Trophoblast cell (in vitro differentiated cells and primary cell): ENCODE measurements around the gene OGDH.

Experiments used
- DNase-seq, 2 donors: peaks; one replicate each; pipeline ENCODE4 v3.0.0-alpha.2; 2016
- H2AFZ ChIP-seq: 2 replicates; pipeline ENCODE4 v1.6.1; 2013; ENCODE audit warnings: low read length, moderate library complexity, mild to moderate bottlenecking; ENCODE audit not compliant: insufficient read depth, poor library complexity
- H2AK5ac ChIP-seq: 2 replicates; pipeline ENCODE4 v1.6.1; 2013; ENCODE audit warnings: mild to moderate bottlenecking, low read length
- H2BK120ac ChIP-seq: 2 replicates; pipeline ENCODE4 v1.6.1; 2013; ENCODE audit warnings: low read length, mild to moderate bottlenecking, moderate library complexity; ENCODE audit not compliant: insufficient read depth, poor library complexity
- H2BK12ac ChIP-seq: 2 replicates; pipeline ENCODE4 v1.6.1; 2013; ENCODE audit warnings: mild to moderate bottlenecking, low read length, moderate library complexity
- H2BK5ac ChIP-seq: 2 replicates; pipeline ENCODE4 v1.6.1; 2013; ENCODE audit warnings: low read length, low read depth, moderate library complexity, mild to moderate bottlenecking; ENCODE audit not compliant: poor library complexity
- H3K14ac ChIP-seq: 2 replicates; pipeline ENCODE4 v1.6.1; 2013; ENCODE audit warnings: mild to moderate bottlenecking, low read length
- H3K18ac ChIP-seq: 2 replicates; pipeline ENCODE4 v1.6.1; 2013; ENCODE audit warnings: mild to moderate bottlenecking, low read length
- H3K23ac ChIP-seq: 2 replicates; pipeline ENCODE4 v1.6.1; 2013; ENCODE audit warnings: low read length
- H3K27ac ChIP-seq: 2 replicates; pipeline ENCODE4 v1.5.1; 2013; ENCODE audit warnings: low read depth, mild to moderate bottlenecking, inconsistent platforms, low read length, moderate library complexity
- H3K27me3 ChIP-seq: 2 replicates; pipeline ENCODE4 v1.6.1; 2013; ENCODE audit warnings: inconsistent platforms, mild to moderate bottlenecking, low read length, moderate library complexity; ENCODE audit not compliant: insufficient read depth
- H3K36me3 ChIP-seq, 2 experiments: 1 replicate in 1 of 2; 2 replicates in 1 of 2; pipeline ENCODE4 v1.6.1; 2013; ENCODE audit warnings: low read length in 2 of 2, mild to moderate bottlenecking in 2 of 2, moderate library complexity in 1 of 2; ENCODE audit not compliant: insufficient read depth in 2 of 2, control insufficient read depth in 1 of 2
- H3K4ac ChIP-seq: 2 replicates; pipeline ENCODE4 v1.6.1; 2013; ENCODE audit warnings: low read depth, mild to moderate bottlenecking, low read length, moderate library complexity
- H3K4me1 ChIP-seq, 2 experiments: 1 replicate in 1 of 2; 2 replicates in 1 of 2; pipeline ENCODE4 v1.6.1; 2013; ENCODE audit warnings: low read length in 2 of 2, mild to moderate bottlenecking in 2 of 2, moderate library complexity in 1 of 2; ENCODE audit not compliant: insufficient read depth in 2 of 2, control insufficient read depth in 1 of 2
- H3K4me2 ChIP-seq: 2 replicates; pipeline ENCODE4 v1.6.1; 2013; ENCODE audit warnings: inconsistent platforms, mild to moderate bottlenecking, low read length, moderate library complexity
- H3K4me3 ChIP-seq: 2 replicates; pipeline ENCODE4 v1.5.1; 2013; ENCODE audit warnings: mild to moderate bottlenecking, low read depth, low read length, inconsistent platforms
- H3K79me1 ChIP-seq: one replicate; pipeline ENCODE4 v1.6.1; 2013; ENCODE audit warnings: low read length
- H3K79me2 ChIP-seq: 2 replicates; pipeline ENCODE4 v1.6.1; 2013; ENCODE audit warnings: low read length, mild to moderate bottlenecking; ENCODE audit not compliant: control insufficient read depth, insufficient read depth, poor library complexity
- H3K9ac ChIP-seq: 2 replicates; pipeline ENCODE4 v1.6.1; 2013; ENCODE audit warnings: mild to moderate bottlenecking, low read length
- H3K9me3 ChIP-seq: 2 replicates; pipeline ENCODE4 v1.6.1; 2013; ENCODE audit warnings: low read depth, mild to moderate bottlenecking, control low read depth, inconsistent platforms, low read length; ENCODE audit not compliant: insufficient read depth
- H4K12ac ChIP-seq: 2 replicates; pipeline ENCODE4 v1.6.1; 2013; ENCODE audit warnings: low read depth, mild to moderate bottlenecking, low read length, moderate library complexity
- H4K8ac ChIP-seq: 2 replicates; pipeline ENCODE4 v1.6.1; 2013; ENCODE audit warnings: low read depth, mild to moderate bottlenecking, low read length, moderate library complexity
- H4K91ac ChIP-seq: one replicate; pipeline ENCODE4 v1.6.1; 2013; ENCODE audit warnings: low read depth, mild to moderate bottlenecking, low read length, moderate library complexity
- WGBS: extraction: QIAGEN DNeasy Blood & Tissue Kit; methylation state at CpG from one replicate; pipeline ENCODE4 v1.1.7; 2013; ENCODE audit warnings: missing lambda C conversion rate; ENCODE audit not compliant: insufficient read length, insufficient coverage; ENCODE audit errors: extremely low coverage; 5-methylcytosine and 5-hydroxymethylcytosine counted together

OGDH gene

DNA sequence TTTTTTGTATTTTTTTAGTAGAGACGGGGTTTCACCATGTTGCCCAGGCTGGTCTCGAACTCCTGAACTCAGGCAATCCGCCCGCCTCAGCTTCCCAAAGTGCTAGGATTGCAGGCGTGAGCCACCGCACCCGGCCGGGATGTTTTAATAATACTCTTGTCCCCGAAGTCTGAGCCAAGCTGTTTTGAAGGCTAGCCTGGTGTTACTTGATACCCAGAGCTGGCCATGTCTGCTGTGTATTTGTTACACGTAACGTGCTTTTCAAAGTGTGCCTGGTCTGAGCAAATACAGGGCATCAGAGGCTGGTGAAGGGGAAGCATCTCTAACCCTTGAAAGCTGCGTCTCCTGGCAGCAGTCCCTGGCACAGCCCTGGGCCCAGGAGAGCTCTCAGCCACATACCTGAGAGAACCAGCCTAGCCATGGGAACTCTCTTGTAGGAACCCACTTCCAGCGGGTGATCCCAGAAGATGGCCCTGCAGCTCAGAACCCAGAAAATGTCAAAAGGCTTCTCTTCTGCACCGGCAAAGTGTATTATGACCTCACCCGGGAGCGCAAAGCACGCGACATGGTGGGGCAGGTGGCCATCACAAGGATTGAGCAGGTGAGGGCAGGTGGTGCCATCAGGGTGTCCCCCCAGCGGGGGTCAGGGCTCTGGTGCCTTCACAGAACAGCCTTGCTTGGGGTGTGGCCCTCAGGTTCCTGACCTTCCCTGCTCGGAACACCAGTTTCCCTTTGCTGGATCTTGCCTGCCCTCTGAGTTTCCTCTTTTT is 100.5 kb downstream of the OGDH start:
- DNase-seq, result no peak
- Histone ChIP-seq H3K4me1 (peaks cover 5 to 6% of the 10 kb centered on the region in 2 experiments), H4K8ac (no peak overlapping the region), H3K27ac (no peak overlapping the region), H3K4ac (no peak overlapping the region), H3K23ac (no peak overlapping the region), H3K36me3 (peaks cover 39 to 47% of the 10 kb centered on the region in 2 experiments), H2AFZ (no peak overlapping the region), H3K14ac (no peak overlapping the region), H3K18ac (no peak overlapping the region), H4K12ac (no peak overlapping the region), H3K79me1 (no peaks in the 10 kb centered on the region), H3K4me2 (no peak overlapping the region), H2BK5ac (no peak overlapping the region), H2BK12ac (no peak overlapping the region), H3K27me3 (no peaks in the 10 kb centered on the region), H2AK5ac (no peak overlapping the region), H3K4me3 (no peak overlapping the region), H3K9me3 (peaks cover 2% of the 10 kb centered on the region), H2BK120ac (no peak overlapping the region), H3K9ac (no peak overlapping the region), H4K91ac (no peak overlapping the region), H3K79me2 (no peaks in the 10 kb centered on the region)
- WGBS, result no CpG with 5 or more reads among the region's 20 CpGs

DNA sequence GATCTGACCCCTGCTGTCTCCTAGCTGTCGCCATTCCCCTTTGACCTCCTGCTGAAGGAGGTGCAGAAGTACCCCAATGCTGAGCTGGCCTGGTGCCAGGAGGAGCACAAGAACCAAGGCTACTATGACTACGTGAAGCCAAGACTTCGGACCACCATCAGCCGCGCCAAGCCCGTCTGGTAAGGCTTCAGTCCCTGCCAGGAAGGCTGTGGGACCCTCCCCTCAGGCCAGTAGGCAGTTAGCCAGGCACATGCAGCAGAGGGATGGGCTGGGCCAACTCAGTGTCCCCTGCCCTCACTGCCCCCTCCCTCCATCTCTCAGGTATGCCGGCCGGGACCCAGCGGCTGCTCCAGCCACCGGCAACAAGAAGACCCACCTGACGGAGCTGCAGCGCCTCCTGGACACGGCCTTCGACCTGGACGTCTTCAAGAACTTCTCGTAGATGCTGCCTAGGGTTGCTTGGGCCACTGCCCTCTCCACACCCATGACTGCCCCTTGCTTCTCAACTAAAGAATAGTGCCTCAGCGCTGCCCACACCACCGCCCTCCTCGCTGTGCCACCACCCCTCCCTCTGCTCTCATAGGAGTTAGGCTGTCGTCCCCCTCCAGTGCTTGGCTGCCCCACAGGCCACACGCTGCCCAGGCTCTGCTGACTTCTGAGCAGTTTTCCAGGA is 101.3 kb downstream of the OGDH start:
- Histone ChIP-seq H3K4me2 (no peak overlapping the region), H3K36me3 (peaks cover 35 to 44% of the 10 kb centered on the region in 2 experiments), H3K4me1 (peaks cover 9 to 10% of the 10 kb centered on the region in 2 experiments), H2BK5ac (no peak overlapping the region), H3K27me3 (no peaks in the 10 kb centered on the region), H3K79me2 (no peaks in the 10 kb centered on the region), H4K8ac (no peak overlapping the region), H3K23ac (no peak overlapping the region), H2BK12ac (no peak overlapping the region), H3K4ac (no peak overlapping the region), H3K79me1 (no peaks in the 10 kb centered on the region), H2BK120ac (no peak overlapping the region), H2AK5ac (no peak overlapping the region), H2AFZ (no peak overlapping the region), H3K14ac (no peak overlapping the region), H3K18ac (no peak overlapping the region), H3K27ac (no peak overlapping the region), H4K91ac (no peak overlapping the region), H3K4me3 (no peak overlapping the region), H4K12ac (no peak overlapping the region), H3K9ac (no peak overlapping the region), H3K9me3 (peaks cover 2% of the 10 kb centered on the region)
- WGBS, result no CpG with 5 or more reads among the region's 21 CpGs
- no peak for DNase-seq

GRCh38 chr7:44709011-44709915 is 102.8 kb downstream of the OGDH start:
- Histone ChIP-seq H2AFZ (no peak overlapping the region), H3K79me2 (no peaks in the 10 kb centered on the region), H3K14ac (no peak overlapping the region), H3K27me3 (no peaks in the 10 kb centered on the region), H2BK12ac (no peak overlapping the region), H3K9ac (no peak overlapping the region), H4K12ac (no peak overlapping the region), H3K4me2 (no peak overlapping the region), H3K4me3 (no peak overlapping the region), H3K27ac (no peak overlapping the region), H2BK120ac (no peak overlapping the region), H3K4me1 (peaks cover 14 to 15% of the 10 kb centered on the region in 2 experiments), H4K8ac (no peak overlapping the region), H3K4ac (no peak overlapping the region), H3K9me3 (peaks cover 2% of the 10 kb centered on the region), H3K79me1 (no peaks in the 10 kb centered on the region), H3K23ac (no peak overlapping the region), H4K91ac (no peak overlapping the region), H3K36me3 (peaks cover 33 to 39% of the 10 kb centered on the region in 2 experiments), H2AK5ac (no peak overlapping the region), H2BK5ac (no peak overlapping the region), H3K18ac (no peak overlapping the region)
- WGBS, result no CpG with 5 or more reads among the region's 19 CpGs
- DNase-seq, result no peak

DNA sequence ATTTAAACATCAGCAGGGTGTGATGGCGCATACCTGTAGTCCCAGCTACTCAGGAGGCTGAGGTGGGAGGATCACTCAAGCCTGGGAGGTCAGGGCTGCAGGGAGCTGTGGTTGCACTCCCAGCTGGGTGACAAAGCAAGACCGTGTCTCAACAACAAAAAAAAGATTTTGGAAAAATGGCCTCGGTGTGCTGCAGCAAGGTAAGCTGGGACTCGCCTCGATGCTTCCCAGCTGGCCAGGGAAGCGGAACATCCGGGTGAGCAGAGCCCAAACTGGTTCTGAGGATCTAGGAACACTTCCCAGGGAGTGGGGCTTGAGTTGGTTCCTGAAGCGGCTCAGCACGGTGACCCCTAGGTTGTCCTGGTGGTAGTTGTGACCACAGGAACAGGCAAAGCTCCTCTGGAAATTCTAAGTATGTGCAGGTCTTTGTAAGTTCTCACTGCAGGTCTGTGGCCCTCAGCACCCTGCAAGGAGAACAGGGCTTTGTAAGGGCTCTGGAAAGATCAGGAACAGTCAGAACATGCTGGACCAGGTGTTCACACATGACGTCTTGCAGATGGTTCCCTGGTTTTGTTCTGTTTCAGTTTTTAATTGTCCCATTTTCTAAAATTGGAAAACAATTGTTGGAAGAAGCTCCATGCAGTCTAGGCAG is 103.6 kb downstream of the OGDH start:
- Histone ChIP-seq H3K9me3 (peaks cover 2% of the 10 kb centered on the region), H3K27me3 (no peaks in the 10 kb centered on the region), H4K91ac (no peak overlapping the region), H3K23ac (no peak overlapping the region), H2BK12ac (no peak overlapping the region), H3K79me2 (no peaks in the 10 kb centered on the region), H3K79me1 (no peaks in the 10 kb centered on the region), H3K14ac (no peak overlapping the region), H3K4ac (no peak overlapping the region), H3K4me1 (peaks cover 14 to 15% of the 10 kb centered on the region in 2 experiments), H4K12ac (no peak overlapping the region), H2BK5ac (no peak overlapping the region), H2AFZ (no peak overlapping the region), H3K18ac (no peak overlapping the region), H3K4me2 (no peak overlapping the region), H4K8ac (no peak overlapping the region), H3K27ac (no peak overlapping the region), H3K9ac (no peak overlapping the region), H3K4me3 (no peak overlapping the region), H3K36me3 (peaks cover 33 to 39% of the 10 kb centered on the region in 2 experiments), H2BK120ac (no peak overlapping the region), H2AK5ac (no peak overlapping the region)
- no CpG with 5 or more reads among the region's 10 CpGs for WGBS
- DNase-seq, result peak; percentile 47 to 50
